Stimulated activated effector memory CD8-positive, alpha-beta T cell treated with anti-CD3 and anti-CD28 coated beads, Interleukin-12 subunit alpha, Interleukin-12 subunit beta, amount 100 ng/mL, for 72 hours (primary cell): Measurements from ENCODE around the gene SDHB.

Experiments
- ATAC-seq: fragments of 150-1000 bp; cut with Tn5 transposase; 2 replicates; pipeline ENCODE4 v1.10.0; 2021
- DNase-seq, 2 donors: peaks; one replicate each; pipeline ENCODE4 v3.0.0; 2021 to 2022; ENCODE audit warnings: low spot score in 2 of 2
- H3K27ac Mint-ChIP-seq: one replicate; pipeline ENCODE4 v1.8.0; 2022; ENCODE audit warnings: mild to moderate bottlenecking, mixed read lengths
- H3K36me3 Mint-ChIP-seq: one replicate; pipeline ENCODE4 v1.8.0; 2022; ENCODE audit warnings: mild to moderate bottlenecking, mixed read lengths
- H3K4me1 Mint-ChIP-seq: one replicate; pipeline ENCODE4 v1.8.0; 2022; ENCODE audit warnings: mixed read lengths
- H3K4me3 Mint-ChIP-seq: one replicate; pipeline ENCODE4 v1.8.0; 2022; ENCODE audit warnings: mild to moderate bottlenecking, mixed read lengths
- H3K9me3 Mint-ChIP-seq: one replicate; pipeline ENCODE4 v1.8.0; 2022; ENCODE audit warnings: mixed read lengths

Gene SDHB

GRCh38 chr1:17082761-17083160 is 28.9 kb upstream of the SDHB start:
- no peak overlapping the region for H3K4me3 Mint-ChIP-seq
- H3K27ac Mint-ChIP-seq: no peak overlapping the region
- H3K4me1 Mint-ChIP-seq: no peaks in the 10 kb centered on the region

GRCh38 chr1:17081439-17081838 is 27.6 kb upstream of the SDHB start:
- Mint-ChIP-seq H3K36me3 (no peaks in the 10 kb centered on the region), H3K27ac (no peak overlapping the region), H3K4me1 (no peaks in the 10 kb centered on the region), H3K9me3 (no peaks in the 10 kb centered on the region), H3K4me3 (no peak overlapping the region)
- DNase-seq (no peak), ATAC-seq (no peak)

More at GRCh38 chr1:17082761-17083160, 28.9 kb upstream of the SDHB start:
- ATAC-seq (no peak), DNase-seq (no peak)
- Mint-ChIP-seq H3K36me3 (no peaks in the 10 kb centered on the region), H3K9me3 (no peaks in the 10 kb centered on the region)

- Mint-ChIP-seq H3K4me1 (no peaks in the 10 kb centered on the region), H3K36me3 (no peaks in the 10 kb centered on the region), H3K9me3 (no peaks in the 10 kb centered on the region), H3K27ac (no peak overlapping the region), H3K4me3 (no peak overlapping the region)
- DNase-seq (no peak), ATAC-seq (no peak)
Observed at GRCh38 chr1:17080880-17081279, 27.0 kb upstream of the SDHB start.

- DNase-seq: no peak
- Mint-ChIP-seq H3K36me3 (no peaks in the 10 kb centered on the region), H3K27ac (no peak overlapping the region), H3K4me1 (no peaks in the 10 kb centered on the region), H3K9me3 (no peaks in the 10 kb centered on the region), H3K4me3 (no peak overlapping the region)
- ATAC-seq: no peak
Observed at GRCh38 chr1:17080085-17080759, 26.4 kb upstream of the SDHB start.

GRCh38 chr1:17078991-17079868 is 25.4 kb upstream of the SDHB start:
- Mint-ChIP-seq H3K9me3 (no peaks in the 10 kb centered on the region), H3K36me3 (no peaks in the 10 kb centered on the region), H3K27ac (no peak overlapping the region), H3K4me1 (no peaks in the 10 kb centered on the region), H3K4me3 (no peak overlapping the region)
- DNase-seq (no peak), ATAC-seq (no peak)

- H3K4me1 Mint-ChIP-seq: no peaks in the 10 kb centered on the region
- no peak for DNase-seq
- no peaks in the 10 kb centered on the region for H3K36me3 Mint-ChIP-seq
- H3K27ac Mint-ChIP-seq: no peak overlapping the region
- ATAC-seq: peak; percentile 46
- H3K9me3 Mint-ChIP-seq: no peaks in the 10 kb centered on the region
- no peak overlapping the region for H3K4me3 Mint-ChIP-seq
Observed at GRCh38 chr1:17075470-17076255, 21.8 kb upstream of the SDHB start.

- ATAC-seq: no peak
- Mint-ChIP-seq H3K27ac (no peak overlapping the region), H3K9me3 (no peaks in the 10 kb centered on the region), H3K36me3 (no peaks in the 10 kb centered on the region), H3K4me1 (no peaks in the 10 kb centered on the region), H3K4me3 (no peak overlapping the region)
- DNase-seq: no peak
Observed at GRCh38 chr1:17071794-17072193, 18.0 kb upstream of the SDHB start.

GRCh38 chr1:17070163-17070525 is 16.3 kb upstream of the SDHB start:
- H3K9me3 Mint-ChIP-seq: no peaks in the 10 kb centered on the region
- no peak for ATAC-seq
- DNase-seq: no peak
- H3K36me3 Mint-ChIP-seq: no peaks in the 10 kb centered on the region
- H3K27ac Mint-ChIP-seq: no peak overlapping the region
- no peak overlapping the region for H3K4me3 Mint-ChIP-seq
- H3K4me1 Mint-ChIP-seq: no peaks in the 10 kb centered on the region

GRCh38 chr1:17069452-17070162 is 15.8 kb upstream of the SDHB start:
- H3K9me3 Mint-ChIP-seq: no peaks in the 10 kb centered on the region
- no peak overlapping the region for H3K27ac Mint-ChIP-seq
- H3K4me3 Mint-ChIP-seq: no peak overlapping the region
- no peaks in the 10 kb centered on the region for H3K36me3 Mint-ChIP-seq
- H3K4me1 Mint-ChIP-seq: no peaks in the 10 kb centered on the region
- DNase-seq (no peak), ATAC-seq (no peak)

GRCh38 chr1:17068789-17069188 is 15.0 kb upstream of the SDHB start:
- no peaks in the 10 kb centered on the region for H3K4me1 Mint-ChIP-seq
- ATAC-seq (no peak), DNase-seq (no peak)
- no peaks in the 10 kb centered on the region for H3K9me3 Mint-ChIP-seq
- no peak overlapping the region for H3K27ac Mint-ChIP-seq
- no peaks in the 10 kb centered on the region for H3K36me3 Mint-ChIP-seq
- H3K4me3 Mint-ChIP-seq: no peak overlapping the region

GRCh38 chr1:17067465-17068240 is 13.8 kb upstream of the SDHB start:
- no peak overlapping the region for H3K27ac Mint-ChIP-seq
- no peak overlapping the region for H3K4me3 Mint-ChIP-seq
- no peaks in the 10 kb centered on the region for H3K9me3 Mint-ChIP-seq
- DNase-seq: no peak
- H3K36me3 Mint-ChIP-seq: no peaks in the 10 kb centered on the region
- no peaks in the 10 kb centered on the region for H3K4me1 Mint-ChIP-seq
- ATAC-seq: no peak

- Mint-ChIP-seq H3K4me1 (no peaks in the 10 kb centered on the region), H3K4me3 (no peak overlapping the region), H3K9me3 (no peaks in the 10 kb centered on the region), H3K36me3 (no peaks in the 10 kb centered on the region), H3K27ac (no peak overlapping the region)
- DNase-seq (no peak), ATAC-seq (no peak)
Observed at GRCh38 chr1:17067069-17067426, 13.2 kb upstream of the SDHB start.

- no peaks in the 10 kb centered on the region for H3K36me3 Mint-ChIP-seq
- DNase-seq: no peak
- no peak overlapping the region for H3K4me3 Mint-ChIP-seq
- H3K27ac Mint-ChIP-seq: no peak overlapping the region
- H3K4me1 Mint-ChIP-seq: no peaks in the 10 kb centered on the region
- no peaks in the 10 kb centered on the region for H3K9me3 Mint-ChIP-seq
- no peak for ATAC-seq
Observed at GRCh38 chr1:17066361-17067068, 12.7 kb upstream of the SDHB start.

- Mint-ChIP-seq H3K4me1 (no peaks in the 10 kb centered on the region), H3K4me3 (no peak overlapping the region), H3K9me3 (no peaks in the 10 kb centered on the region), H3K27ac (no peak overlapping the region), H3K36me3 (no peaks in the 10 kb centered on the region)
- ATAC-seq: no peak
- DNase-seq: no peak
Observed at GRCh38 chr1:17065666-17066065, 11.8 kb upstream of the SDHB start.
